Activated naive CD8-positive, alpha-beta T cell treated with anti-CD3 and anti-CD28 coated beads, Interleukin-2, amount 50 U/mL, for 16 hours (primary cell): ENCODE data around the gene GGA1.

Experiments used
- DNase-seq: peaks from one replicate; pipeline ENCODE4 v3.0.0-alpha.2; 2020; ENCODE audit warnings: low read depth, low spot score

Gene GGA1

DNA sequence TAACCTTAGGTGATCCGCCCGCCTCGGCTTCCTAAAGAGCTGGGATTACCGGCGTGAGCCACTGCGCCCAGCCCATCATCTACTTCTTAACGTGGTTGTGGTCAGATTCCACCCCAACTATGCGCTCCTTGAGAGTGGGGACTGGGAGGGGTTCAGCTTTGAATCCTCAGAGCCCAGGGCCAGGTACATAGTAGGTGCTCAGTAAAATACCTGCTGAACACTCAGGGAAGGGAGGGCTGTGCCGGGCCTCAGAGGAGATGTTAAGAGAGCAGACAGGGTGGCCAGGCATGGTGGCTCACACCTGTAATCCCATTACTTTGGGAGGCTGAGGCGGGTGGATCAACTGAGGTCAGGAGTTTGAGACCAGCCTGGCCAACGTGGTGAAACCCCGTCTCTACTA lies 65.6 kb downstream of the GGA1 start:
- DNase-seq = no peak

DNA sequence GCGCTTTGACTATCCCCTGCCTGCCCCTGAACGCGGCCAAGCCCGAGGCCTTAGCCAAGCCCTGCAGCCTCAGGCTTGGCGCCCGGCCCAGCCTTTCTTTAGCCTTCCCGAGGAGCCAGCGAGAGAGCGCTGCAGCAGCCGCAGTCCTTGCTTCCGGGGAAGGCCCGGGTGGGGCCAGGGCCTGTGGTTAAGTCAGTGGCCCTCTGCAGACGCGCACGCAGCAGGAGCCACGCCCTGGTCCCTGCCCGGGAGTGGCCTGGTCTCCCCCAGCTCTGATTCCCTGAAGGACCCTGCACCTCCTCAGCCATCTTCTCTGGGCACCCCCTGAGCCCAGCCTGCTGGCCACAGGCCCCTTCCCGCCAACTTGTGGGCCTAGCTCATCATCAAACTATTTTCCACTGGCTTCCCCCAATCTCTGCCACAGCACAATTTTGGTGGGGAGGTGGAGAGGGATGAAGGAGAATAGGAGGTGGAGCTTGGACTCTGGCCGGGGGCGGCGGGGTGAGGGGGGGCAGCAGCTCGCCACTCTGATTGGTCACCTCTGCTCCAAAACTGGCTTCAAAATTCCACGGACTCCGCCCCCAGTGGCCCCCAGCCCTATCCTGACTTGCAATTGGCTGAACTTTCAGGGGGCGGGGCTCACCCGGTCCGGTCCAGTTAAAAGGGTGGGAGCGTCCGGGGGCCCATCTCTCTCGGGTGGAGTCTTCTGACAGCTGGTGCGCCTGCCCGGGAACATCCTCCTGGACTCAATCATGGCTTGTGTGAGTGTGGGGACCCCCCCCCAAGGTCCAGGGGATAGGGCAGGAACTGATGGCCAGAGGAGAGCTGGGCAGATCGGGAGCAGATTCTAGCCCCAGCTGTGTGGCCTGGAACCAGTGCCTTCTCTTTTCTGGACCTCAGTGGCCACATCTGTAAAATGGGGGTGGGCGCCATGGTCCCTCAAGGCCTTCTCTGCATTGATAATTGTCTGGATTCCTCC lies 66.6 kb downstream of the GGA1 start, which contains the start of gene LGALS1:
TSS of gene LGALS1 (plus strand) at position 686 of the 979 bp plus-strand sequence. CDS start at position 753, 67 bp downstream.
- no peak for DNase-seq

DNA sequence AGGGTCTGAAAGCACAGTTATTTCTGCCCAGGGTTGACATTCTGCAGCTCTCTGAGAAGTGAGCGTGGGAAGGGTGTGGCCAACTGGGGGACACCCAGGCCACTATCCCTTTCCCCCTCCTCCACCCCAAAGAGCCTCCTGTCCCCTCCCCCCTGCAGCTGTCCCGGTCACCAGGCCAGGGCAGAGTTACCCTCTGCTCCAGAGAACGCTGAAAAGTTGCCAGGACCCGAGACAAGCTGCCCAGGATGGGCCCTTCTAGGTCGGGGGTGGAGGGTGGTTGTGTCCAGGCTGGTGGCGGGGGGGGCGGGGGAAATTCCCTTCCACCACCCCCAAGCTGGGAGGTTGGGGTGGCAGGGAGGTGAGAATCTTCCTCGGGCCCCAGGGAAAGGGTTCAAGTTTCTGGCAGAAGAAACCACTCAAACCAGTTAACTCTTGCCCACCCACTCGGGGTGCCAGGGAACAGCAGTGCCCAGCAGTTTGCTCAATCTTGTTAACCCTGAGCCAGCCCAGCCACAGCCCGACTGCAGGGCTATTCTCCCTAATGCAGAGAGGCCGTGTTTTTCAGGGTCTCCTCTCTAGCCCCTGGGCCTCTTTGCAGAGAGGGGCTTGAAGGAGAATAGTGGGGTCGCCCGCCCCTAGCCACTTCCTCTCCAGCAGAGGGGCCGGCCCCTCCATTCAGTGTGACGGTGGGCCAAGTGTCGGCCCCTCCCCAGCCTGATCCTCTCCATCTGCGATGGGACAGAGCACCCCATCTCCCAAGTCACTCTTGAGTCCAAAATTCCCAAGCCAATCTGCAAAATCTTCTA lies 67.5 kb downstream of the GGA1 start:
- DNase-seq = no peak

DNA sequence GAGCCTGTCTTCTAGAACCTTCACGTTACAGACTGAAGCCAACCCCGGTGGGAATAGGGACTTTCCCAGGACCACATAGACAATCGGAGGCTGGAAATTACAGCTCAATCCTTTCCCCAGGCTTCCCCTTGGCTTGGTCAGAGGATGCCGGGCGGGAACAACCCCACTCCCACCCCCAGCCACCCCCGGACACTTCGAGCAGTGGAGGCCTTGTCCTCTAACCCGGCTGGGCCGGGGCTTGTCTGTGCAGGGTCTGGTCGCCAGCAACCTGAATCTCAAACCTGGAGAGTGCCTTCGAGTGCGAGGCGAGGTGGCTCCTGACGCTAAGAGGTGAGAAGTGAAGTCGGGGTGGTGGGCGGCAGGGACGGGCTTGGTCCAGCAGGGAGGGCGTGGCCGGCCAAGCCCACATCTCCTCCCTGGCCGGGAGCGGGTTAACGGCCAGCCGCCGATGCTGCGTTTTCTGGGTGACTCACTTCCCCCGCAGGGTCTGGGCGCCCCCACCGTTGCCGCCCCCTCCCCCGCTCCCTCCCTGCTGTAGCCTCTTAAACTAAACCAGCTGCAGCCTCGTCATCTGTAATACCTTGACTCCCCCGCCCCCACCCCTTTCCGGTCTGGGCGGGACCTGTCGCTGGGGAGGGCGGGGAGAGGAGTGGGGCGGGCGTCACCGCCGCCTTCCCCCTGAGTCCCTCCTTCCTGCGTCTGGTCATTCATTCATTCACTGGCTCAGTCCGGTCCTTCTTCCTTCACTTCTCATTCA lies 68.3 kb downstream of the GGA1 start:
- DNase-seq = peak; percentile 89

DNA sequence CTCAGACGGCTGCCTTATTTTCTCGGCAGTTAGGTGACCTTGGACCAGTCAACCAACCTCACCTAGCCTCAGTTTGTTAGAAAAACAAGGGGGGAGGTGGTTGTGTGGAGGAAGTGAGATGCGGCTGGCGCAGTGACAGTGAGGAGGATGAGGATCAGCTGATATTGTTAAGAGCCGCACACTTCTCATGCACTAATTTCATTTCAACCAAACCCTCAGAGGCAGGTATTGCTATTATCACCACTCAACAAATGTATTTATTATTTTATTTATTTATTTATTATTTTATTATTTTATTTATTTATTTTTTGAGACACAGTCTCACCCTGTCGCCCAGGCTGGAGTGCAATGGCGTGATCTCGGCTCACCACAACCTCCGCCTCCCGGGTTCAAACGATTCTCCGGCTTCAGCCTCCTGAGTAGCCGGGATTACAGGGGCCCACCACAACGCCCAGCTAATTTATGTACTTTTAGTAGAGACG lies 68.9 kb downstream of the GGA1 start:
- no peak for DNase-seq

DNA sequence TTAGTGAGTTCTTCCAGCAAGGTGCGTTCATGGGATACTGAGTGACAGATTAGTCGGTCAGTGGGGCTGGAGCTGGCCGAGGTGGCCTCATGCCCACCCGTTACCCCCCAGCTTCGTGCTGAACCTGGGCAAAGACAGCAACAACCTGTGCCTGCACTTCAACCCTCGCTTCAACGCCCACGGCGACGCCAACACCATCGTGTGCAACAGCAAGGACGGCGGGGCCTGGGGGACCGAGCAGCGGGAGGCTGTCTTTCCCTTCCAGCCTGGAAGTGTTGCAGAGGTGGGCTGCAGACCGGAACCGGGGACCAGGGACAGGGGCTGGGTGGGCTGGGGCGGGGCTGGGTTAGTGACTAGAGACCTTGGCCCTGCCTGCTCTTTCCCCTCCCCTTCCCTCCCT lies 69.7 kb downstream of the GGA1 start:
- DNase-seq = no peak

DNA sequence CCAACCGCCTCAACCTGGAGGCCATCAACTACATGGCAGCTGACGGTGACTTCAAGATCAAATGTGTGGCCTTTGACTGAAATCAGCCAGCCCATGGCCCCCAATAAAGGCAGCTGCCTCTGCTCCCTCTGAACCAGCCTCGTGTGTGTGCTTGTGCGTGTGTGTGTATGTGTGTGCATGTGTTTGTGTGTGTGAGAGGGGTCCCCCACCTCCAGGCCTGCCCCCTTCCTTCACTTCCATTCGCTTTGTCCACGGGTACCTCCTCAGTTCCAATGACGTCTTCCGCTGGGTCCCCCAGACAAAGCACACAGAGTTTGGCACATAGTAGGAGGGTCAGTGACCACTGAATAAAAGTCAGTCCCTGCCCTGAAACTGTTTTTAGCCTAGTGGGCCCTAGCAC lies 71.0 kb downstream of the GGA1 start:
- no peak for DNase-seq

DNA sequence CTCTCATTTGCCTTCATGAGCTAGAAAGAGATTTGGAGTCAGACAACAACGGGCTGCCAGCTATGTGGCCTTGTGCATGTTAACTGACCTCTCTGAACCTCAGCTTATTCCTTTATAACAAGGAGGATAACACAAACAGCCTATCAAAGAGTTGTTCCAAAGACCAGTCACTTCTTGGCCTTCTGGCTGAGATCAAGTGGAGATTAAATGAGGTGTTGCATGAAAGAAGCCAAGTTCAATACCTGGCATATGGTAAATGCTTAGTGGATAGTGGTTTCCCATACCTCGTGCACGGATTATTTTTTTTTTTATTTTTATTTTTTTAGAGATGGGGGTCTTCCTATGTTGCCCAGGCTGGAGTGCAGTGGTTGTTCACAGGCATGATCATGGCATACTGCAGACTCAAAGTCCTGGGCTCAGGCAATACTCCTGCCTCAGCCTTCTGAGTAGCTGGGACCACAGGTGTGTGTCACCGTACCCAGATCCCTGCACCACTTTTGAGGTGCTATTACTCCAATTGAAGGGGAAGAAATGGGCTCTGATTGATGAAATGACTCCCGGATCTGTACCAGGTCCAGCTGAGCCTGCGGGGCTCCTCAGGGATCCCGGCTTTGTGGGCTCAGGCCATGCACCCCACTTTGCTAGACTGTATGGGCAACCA lies 71.7 kb downstream of the GGA1 start:
- DNase-seq = no peak

DNA sequence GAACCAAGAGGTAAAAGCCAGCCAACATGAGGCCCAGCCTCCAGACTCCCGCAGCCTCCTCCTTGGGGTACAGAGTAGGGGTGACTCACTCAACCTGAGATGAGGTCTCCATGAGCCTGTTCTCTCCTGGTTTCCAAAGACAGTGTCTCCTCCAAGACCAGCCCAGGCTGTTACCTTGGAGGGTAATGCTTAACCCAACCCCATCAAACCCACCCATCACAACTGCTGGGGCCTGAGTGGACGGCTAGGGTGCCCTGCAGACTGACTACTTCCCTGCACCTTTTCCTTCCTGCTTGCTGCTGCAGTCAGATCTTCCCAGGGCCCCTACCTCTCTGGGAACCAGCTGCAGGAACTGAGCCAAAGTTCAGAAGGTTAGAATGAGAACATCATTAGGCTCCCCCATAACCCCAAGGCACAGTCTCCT lies 72.4 kb downstream of the GGA1 start:
- no peak for DNase-seq

DNA sequence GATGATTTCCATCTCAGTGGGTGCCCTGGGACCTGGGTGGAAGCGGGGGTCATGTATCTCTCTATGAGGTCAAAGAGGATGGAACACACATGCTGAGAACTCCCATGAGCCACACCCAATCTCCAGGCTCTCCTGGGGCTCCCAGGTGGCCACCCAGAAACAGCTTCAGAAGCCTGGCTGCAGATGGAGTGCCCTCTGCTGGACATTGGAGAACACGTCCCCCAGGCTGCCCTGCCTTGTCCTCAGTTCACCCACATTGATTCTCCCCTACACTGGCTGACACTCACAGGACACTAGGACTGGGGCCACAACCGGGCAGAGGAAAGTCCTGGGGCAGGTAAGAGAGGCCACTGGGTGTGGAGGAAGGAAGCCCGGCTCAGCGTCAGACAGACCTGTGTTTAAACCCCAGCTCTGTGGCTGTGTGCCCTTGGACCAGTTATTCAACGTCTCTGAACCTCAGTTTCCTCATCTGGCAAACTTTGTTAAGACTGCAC lies 73.0 kb downstream of the GGA1 start:
- DNase-seq = peak; percentile 67
